Gastroesophageal sphincter (tissue), 3 donors: ENCODE data around the gene COX10.
"Not testable (repeated sequence)": the region's sequence is repeated elsewhere in the genome, so short reads cannot be mapped to it uniquely, and the experiment has no call there.

Source experiments
- CTCF ChIP-seq, 4 experiments: fragments of 200-600 bp in 2 of 4; fragments of 450-650 bp in 2 of 4; sonication (generic) in 1 of 4; IDR thresholded peaks; one replicate each; pipeline ENCODE4 v1.5.1; 2017 to 2019; ENCODE audit warnings: antibody characterized with exemption in 4 of 4, mild to moderate bottlenecking in 2 of 4, moderate library complexity in 2 of 4
- EP300 ChIP-seq: sonication (generic); formaldehyde crosslinking; IDR thresholded peaks from one replicate; pipeline ENCODE4 v1.6.1; 2017; ENCODE audit warnings: antibody characterized with exemption, mild to moderate bottlenecking
- POLR2A ChIP-seq, 2 donors: fragments of 450-650 bp; IDR thresholded peaks; one replicate each; pipeline ENCODE4 v1.6.1; 2017; ENCODE audit warnings: antibody characterized with exemption in 2 of 2, mild to moderate bottlenecking in 2 of 2, moderate library complexity in 1 of 2

GRCh38 chr17:14029755-14030154, 39.5 kb upstream of the COX10 start:
- not testable (repeated sequence) for TF ChIP-seq CTCF (IDR thresholded peaks at IDR 0.05); POLR2A (IDR thresholded peaks at IDR 0.05); EP300
